HG03378 (cell line): Measurements from ENCODE around the gene HNRNPA3.

Experiments used
- ATAC-seq: cut with Tn5 transposase; IDR thresholded peaks from one replicate; pipeline ENCODE4 v1.9.1; 2021; ENCODE audit warnings: mild to moderate bottlenecking, moderate library complexity; ENCODE audit not compliant: unreplicated experiment

HNRNPA3 gene

GRCh38 chr2:177271981-177272666 lies 59.5 kb downstream of the HNRNPA3 start:
- ATAC-seq: no peak

- no peak for ATAC-seq
These were observed 60.2 kb downstream of the HNRNPA3 start for GRCh38 chr2:177272765-177273164.

GRCh38 chr2:177273408-177273807 lies 60.8 kb downstream of the HNRNPA3 start:
- no peak for ATAC-seq
